NCI-H1436 treated with DMSO at 0.1 percent for 48 hours (cell line): ENCODE results near the gene MTHFD2L.
A peak's percentile ranks its signal among the peaks of the same experiment; 100 is the strongest.
"Not testable (repeated sequence)": the region's sequence is repeated elsewhere in the genome, so short reads cannot be mapped to it uniquely, and the experiment has no call there.

Experiments used
- DNase-seq: peaks from one replicate; lab custom pipeline; 2025; lab: John Stamatoyannopoulos, UW

MTHFD2L gene

GRCh38 chr4:74189331-74190043 is 31.6 kb downstream of the MTHFD2L start:
- peak; percentile 41 for DNase-seq

- no peak for DNase-seq
Observed at GRCh38 chr4:74190332-74190731, 32.4 kb downstream of the MTHFD2L start.

DNA sequence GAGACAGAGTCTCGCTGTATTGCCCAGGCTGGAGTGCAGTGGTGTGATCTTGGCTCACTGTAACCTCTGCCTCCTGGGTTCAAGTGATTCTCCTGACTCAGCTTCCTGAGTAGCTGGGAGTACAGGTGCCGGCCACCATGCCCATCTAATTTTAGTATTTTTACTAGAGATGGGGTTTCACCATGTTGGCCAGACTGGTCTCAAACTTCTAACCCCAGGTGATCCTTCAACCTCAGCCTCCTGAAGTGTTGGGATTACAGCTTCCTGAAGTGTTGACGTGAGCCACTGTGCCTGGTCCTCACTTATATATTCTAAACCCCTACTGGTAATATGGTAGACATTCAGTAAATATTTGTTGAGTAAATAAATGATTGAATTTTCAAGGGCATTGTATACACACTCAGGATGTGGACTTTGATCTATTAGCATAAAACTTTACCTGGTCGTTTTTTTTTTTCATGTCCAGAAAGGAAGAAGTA is 33.0 kb downstream of the MTHFD2L start:
- DNase-seq = no peak

- DNase-seq = no peak
Observed at GRCh38 chr4:74197080-74197479, 39.2 kb downstream of the MTHFD2L start.

DNA sequence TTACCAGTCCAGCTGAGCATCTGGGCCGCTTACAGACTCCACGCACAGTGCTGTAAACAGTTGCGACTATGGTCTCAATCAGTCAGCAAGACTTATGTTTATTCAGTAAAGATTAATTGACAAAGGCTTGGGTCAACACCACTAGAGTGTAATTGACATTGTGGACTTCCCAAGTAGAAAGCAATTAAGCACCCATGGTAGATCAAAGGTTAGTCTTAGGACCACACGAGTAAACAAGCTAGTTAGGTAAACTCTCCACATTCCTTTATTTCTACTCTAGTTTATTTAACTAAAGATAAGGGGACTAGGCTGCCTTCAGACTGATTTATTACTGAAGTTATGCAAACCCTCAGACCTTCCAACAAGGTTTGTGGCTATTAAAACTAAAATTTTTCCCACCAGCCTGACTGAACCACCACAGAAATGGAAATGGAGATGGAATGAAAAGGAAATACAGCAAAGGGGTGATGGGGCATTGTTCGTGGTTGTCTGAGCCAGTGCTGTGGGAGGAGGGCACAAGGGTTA is 44.2 kb downstream of the MTHFD2L start:
- no peak for DNase-seq

GRCh38 chr4:74203467-74203866 is 45.5 kb downstream of the MTHFD2L start:
- no peak for DNase-seq

DNA sequence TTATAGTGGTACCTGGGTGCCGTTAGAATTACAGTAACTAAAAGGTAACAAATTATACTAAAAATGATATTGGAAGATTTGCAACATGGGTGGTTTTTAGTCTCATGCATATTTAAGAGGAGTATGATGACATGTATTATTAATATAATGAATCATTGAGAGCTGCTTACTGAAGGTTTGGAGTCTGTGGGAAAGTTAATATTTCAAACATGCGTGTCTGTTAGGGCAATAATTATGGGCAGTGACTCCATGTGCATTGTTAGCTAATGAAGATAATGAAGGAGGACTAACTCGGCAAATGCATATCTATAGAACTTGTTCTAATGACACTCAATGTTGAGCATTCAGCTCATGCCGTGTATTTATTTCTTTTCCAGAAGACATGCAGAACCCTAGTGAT is 47.1 kb downstream of the MTHFD2L start:
- no peak for DNase-seq

DNA sequence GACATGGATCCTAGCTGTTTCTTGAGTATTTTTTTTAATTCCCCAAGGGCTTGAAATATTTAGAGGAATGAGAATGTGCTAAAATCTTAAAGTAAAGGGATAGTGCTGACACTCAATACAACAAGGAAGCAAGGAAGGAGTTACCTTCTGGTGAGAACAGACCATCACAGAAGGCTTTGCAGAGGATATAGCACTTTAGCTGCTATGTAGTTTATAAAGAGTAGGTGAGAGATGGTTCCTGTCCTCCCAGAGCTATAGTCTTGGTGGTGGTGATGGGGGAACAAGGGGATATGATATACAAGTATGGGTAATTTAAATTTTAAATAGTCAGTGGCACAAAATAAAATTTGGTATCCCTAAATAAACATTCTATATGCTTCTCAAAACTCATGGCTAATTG is 47.6 kb downstream of the MTHFD2L start:
- DNase-seq = no peak

DNA sequence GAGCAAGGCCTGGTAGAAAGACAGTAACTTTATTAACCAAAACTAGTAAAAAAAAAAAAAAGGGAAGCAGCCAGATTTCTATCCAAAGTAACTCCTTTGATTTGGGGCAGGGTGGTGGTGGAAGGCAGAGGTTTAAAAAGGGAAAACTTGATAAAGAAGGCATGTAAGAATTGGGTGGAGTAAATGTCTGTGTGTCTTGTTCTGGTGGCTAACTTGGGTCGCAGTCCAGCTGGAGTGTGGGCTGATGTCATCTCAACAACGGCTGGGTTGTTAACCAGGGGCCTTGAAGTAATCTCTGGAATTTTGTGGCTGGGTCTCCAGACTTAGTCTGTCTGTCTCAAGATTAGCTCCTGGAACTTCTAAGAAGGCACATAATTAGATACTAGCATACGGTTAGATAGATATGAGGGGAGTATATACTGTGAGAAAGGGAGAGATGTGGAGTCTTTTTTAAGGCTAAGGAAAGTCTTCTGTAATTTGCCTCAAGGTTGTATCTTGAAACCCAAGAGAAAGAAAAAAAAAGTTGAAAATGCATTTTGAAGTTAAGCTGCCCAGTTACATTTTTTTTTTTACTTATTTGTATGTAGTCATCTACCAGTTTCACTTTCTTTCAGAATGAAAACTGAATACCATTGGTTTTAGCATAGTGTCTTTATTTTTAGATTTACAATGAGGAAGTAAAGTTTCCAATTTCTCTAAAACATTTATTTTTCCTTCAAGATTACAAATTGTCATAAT is 48.3 kb downstream of the MTHFD2L start:
- DNase-seq = no peak

GRCh38 chr4:74214457-74215159 is 56.7 kb downstream of the MTHFD2L start:
- not testable (repeated sequence) for DNase-seq

- not testable (repeated sequence) for DNase-seq
Observed at GRCh38 chr4:74215236-74215635, 57.3 kb downstream of the MTHFD2L start.

GRCh38 chr4:74217365-74217764 is 59.4 kb downstream of the MTHFD2L start:
- DNase-seq = no peak

DNA sequence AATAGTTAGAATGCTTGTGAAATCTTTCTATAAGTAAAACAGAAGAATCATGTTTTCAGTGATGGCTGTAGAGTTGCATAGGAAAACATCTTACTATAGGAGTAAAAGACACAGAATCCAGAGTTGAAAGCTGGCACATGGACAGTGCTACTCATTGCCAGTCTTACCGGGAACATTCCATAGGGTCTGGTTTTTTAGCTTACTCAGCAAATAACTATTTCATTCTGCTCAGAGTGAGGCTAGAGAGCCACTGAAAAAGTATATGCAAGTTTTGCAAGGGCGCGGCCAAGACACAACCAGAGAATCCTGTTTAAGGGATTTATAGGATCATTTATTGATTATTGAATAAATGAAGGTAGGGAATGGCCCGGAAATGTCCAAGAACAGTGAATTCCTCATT is 60.3 kb downstream of the MTHFD2L start:
- DNase-seq = no peak

DNA sequence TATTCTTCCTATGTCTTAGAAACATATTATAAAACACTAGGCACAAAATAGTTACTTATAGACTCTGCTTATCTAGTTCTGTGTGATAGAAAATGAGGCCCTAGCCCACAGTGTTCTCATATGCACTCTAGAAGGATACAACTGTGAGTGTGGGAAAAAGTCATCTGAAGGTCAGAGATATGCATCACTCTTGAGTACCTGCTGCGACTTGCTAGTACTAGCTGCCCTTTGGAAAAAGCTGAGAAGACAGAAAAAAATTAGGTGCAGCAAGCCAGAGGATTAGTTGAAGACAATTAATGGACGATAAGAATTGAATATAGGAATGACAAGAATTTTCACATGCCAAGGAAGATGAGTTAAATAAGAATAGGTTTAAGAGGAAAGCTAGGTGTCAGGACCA is 61.3 kb downstream of the MTHFD2L start:
- no peak for DNase-seq

DNA sequence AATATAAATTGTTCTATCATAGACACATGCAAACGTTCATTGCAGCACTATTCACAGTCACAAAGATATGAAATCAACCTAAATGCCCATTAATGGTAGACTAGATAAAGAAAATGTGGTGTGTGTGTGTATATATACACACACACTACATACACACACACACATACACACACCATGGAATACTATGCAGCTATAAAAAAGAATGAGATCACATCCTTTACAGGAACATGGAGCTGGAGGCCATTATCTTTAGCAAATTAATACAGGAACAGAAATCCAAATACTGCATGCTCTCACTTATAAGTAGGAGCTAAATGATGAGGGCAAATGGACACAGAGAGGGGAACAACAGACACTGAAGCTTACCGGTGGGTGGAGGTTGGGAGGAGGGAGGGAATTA is 65.2 kb downstream of the MTHFD2L start:
- no peak for DNase-seq

DNA sequence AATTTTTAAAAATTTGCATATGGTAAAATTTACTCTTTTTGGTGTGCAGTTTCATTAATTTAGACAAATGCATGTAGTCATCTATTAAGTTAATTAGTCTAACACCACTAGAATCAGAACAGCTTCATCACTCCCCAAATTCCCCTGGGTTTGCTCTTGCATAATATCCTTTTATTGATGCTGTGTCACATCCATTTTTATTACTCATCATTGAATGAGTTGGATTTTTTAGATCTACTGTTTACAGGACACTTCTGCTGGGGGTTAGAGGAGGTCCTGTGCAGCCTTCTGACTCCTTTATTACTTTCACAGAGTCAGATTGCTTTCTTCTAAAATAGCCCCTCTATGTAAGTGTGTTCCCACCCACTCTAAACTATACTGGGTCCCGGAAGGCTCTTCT is 65.9 kb downstream of the MTHFD2L start:
- DNase-seq = no peak

- no peak for DNase-seq
Observed at GRCh38 chr4:74228691-74229640, 71.0 kb downstream of the MTHFD2L start.

GRCh38 chr4:74230902-74231499 is 73.1 kb downstream of the MTHFD2L start:
- DNase-seq = no peak

GRCh38 chr4:74235135-74235534 is 77.2 kb downstream of the MTHFD2L start:
- DNase-seq = no peak

GRCh38 chr4:74237425-74237966 is 79.6 kb downstream of the MTHFD2L start:
- no peak for DNase-seq

DNA sequence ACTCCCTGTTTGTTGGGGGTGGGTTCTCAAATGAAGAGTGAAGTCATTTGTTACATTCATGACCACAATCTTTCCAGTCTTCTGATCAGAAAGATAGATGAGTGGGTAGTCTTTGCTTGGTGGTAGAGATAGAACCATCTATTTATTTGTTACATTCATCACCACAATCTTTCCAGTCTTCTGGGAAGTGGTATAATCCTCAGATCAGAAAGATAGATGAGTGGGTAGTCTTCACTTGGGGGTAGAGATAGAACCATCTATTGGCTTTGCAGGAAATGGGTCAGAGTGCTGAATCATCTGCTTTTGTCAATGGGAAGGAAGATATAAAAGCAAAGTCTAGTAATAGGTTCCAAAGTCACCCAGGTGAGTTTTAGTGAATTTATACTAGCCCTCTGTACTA is 86.1 kb downstream of the MTHFD2L start:
- no peak for DNase-seq
